ENCODE measurements around the gene ADAM10.

The ADAM10 gene

DNA sequence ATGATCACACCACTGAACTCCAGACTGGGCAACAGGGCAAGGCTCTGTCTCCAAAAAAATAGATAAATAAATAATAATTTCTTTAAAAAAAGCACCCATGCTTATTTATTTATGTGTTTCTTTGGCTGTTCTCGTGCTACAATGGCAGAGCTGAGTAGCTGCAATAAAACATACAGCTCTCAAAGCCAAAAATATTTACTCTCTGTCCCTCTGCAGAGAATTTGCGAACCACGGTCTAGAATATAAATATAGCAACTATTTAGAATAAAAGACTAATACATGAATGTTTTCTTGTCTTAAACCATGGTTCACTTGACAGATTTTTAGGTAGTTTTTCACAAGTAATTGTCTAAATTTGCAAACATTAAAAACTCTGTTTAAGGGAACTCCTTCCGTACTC is 72.7 kb downstream of the ADAM10 start:
- peaks cover 19% of the 10 kb centered on the region for H3K36me3 ChIP-seq
- no peaks in the 10 kb centered on the region for H3K27me3 ChIP-seq
- H3K4me1 ChIP-seq (ENCODE audit: control insufficient read depth in 1 of 2, insufficient read depth in 1 of 2, low read depth in 1 of 2, low read length in 1 of 2), result peaks cover 0 to 5% of the 10 kb centered on the region in 2 experiments
- TF ChIP-seq, protein P1, sequence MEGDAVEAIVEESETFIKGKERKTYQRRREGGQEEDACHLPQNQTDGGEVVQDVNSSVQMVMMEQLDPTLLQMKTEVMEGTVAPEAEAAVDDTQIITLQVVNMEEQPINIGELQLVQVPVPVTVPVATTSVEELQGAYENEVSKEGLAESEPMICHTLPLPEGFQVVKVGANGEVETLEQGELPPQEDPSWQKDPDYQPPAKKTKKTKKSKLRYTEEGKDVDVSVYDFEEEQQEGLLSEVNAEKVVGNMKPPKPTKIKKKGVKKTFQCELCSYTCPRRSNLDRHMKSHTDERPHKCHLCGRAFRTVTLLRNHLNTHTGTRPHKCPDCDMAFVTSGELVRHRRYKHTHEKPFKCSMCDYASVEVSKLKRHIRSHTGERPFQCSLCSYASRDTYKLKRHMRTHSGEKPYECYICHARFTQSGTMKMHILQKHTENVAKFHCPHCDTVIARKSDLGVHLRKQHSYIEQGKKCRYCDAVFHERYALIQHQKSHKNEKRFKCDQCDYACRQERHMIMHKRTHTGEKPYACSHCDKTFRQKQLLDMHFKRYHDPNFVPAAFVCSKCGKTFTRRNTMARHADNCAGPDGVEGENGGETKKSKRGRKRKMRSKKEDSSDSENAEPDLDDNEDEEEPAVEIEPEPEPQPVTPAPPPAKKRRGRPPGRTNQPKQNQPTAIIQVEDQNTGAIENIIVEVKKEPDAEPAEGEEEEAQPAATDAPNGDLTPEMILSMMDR (IDR thresholded peaks at IDR 0.05), result no peak
- H3K27ac ChIP-seq, result no peak overlapping the region
- H3K9me3 ChIP-seq, result no peaks in the 10 kb centered on the region
- H3K4me3 ChIP-seq (ENCODE audit: low read depth in 1 of 2, low read length in 1 of 2), result no peak overlapping the region

DNA sequence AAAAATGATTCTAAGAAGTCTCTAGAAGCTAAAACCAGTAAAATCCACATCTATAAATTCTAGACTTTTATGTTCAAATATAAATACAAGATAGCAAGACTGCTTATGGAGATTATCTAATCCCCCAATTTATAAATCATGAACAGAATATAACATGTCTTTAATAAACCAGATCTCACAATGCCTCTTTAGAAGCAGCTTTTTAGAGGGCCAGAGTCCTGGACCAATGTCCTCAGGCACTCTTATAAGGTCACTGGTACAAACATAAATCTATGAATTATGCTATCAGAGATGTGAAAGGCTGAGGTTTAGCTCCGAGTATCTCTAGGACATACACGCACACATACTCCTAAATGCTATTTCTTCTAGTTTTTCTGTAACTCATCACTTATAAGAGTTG is 78.3 kb downstream of the ADAM10 start:
- Histone ChIP-seq H3K27ac (no peak overlapping the region), H3K4me1 (ENCODE audit: control insufficient read depth in 1 of 2, insufficient read depth in 1 of 2, low read depth in 1 of 2, low read length in 1 of 2) (peaks cover 0 to 5% of the 10 kb centered on the region in 2 experiments), H3K4me3 (ENCODE audit: low read depth in 1 of 2, low read length in 1 of 2) (no peak overlapping the region), H3K36me3 (peaks cover 12% of the 10 kb centered on the region), H3K9me3 (no peaks in the 10 kb centered on the region), H3K27me3 (no peaks in the 10 kb centered on the region)
- TF ChIP-seq, protein P1 (IDR thresholded peaks at IDR 0.05), result no peak

DNA sequence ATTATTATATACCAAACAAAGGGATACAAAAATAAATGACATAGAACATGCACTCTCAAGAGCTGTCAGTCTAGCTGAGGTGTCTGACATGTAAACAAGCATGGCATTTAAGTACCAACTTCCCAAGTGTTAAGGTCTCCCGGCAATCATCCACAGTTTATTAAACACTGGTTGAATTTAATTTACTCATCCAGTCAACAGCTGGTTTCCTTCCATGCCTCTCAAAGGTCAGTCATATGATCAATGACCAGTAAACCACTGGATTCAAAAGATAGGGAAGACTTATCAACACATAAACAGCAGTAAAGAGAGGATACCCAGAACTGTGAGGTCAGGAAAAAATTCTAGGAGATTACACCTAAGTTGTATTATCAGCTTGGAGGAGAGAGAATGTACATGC is 80.4 kb downstream of the ADAM10 start:
- H3K4me1 ChIP-seq (ENCODE audit: control insufficient read depth in 1 of 2, insufficient read depth in 1 of 2, low read depth in 1 of 2, low read length in 1 of 2), result peaks cover 0 to 5% of the 10 kb centered on the region in 2 experiments
- no peak overlapping the region for H3K4me3 ChIP-seq (ENCODE audit: low read depth in 1 of 2, low read length in 1 of 2)
- TF ChIP-seq, protein P1 (IDR thresholded peaks at IDR 0.05), result no peak
- no peak overlapping the region for H3K27ac ChIP-seq
- H3K27me3 ChIP-seq, result no peaks in the 10 kb centered on the region
- no peaks in the 10 kb centered on the region for H3K9me3 ChIP-seq
- H3K36me3 ChIP-seq, result peaks cover 12% of the 10 kb centered on the region

DNA sequence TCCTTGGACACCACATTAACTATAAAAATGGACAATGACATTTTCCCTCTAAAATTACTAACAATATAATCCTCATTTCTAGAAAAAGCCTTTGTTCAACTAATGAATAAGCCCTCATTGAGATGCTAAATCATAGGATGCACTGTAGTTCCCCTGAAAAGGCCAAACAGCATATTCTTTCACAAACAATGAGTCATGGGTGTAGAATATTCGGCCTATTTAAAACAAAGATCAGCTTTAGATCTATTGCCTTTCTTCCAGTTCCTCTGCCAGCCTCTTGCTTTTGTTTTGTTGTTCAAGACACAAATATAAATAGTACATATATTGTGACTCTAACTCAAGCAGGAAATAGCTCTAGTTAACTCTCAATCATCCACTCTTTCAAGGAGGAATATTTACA is 82.5 kb downstream of the ADAM10 start:
- Histone ChIP-seq H3K9me3 (no peaks in the 10 kb centered on the region), H3K27me3 (no peaks in the 10 kb centered on the region), H3K4me1 (ENCODE audit: control insufficient read depth in 1 of 2, insufficient read depth in 1 of 2, low read depth in 1 of 2, low read length in 1 of 2) (peaks cover 0 to 5% of the 10 kb centered on the region in 2 experiments), H3K36me3 (peaks cover 32% of the 10 kb centered on the region), H3K4me3 (ENCODE audit: low read depth in 1 of 2, low read length in 1 of 2) (no peak overlapping the region), H3K27ac (no peak overlapping the region)
- TF ChIP-seq, protein P1 (IDR thresholded peaks at IDR 0.05), result no peak

DNA sequence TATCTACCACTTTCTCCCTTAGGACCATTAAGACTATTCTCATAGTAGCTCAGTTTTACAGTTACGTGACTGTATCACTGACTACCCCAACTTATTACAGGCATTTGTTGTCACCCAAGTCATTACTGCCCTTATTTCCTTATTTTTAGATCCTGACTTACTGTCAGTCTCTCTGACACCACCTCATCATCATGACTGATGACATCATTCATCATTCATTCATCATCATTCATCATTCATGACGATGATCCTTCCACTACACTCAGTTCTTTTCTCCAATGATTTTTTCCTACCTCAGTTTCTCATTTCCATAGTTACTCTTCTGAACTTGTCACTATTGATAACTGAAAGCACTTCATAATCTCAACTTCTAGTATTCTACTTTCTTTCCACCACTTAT is 83.8 kb downstream of the ADAM10 start:
- H3K4me3 ChIP-seq (ENCODE audit: low read depth in 1 of 2, low read length in 1 of 2), result no peak overlapping the region
- peaks cover 0 to 5% of the 10 kb centered on the region in 2 experiments for H3K4me1 ChIP-seq (ENCODE audit: control insufficient read depth in 1 of 2, insufficient read depth in 1 of 2, low read depth in 1 of 2, low read length in 1 of 2)
- H3K27me3 ChIP-seq, result no peaks in the 10 kb centered on the region
- no peak overlapping the region for H3K27ac ChIP-seq
- H3K9me3 ChIP-seq, result no peaks in the 10 kb centered on the region
- peaks cover 36% of the 10 kb centered on the region for H3K36me3 ChIP-seq
- TF ChIP-seq, protein P1 (IDR thresholded peaks at IDR 0.05), result no peak

DNA sequence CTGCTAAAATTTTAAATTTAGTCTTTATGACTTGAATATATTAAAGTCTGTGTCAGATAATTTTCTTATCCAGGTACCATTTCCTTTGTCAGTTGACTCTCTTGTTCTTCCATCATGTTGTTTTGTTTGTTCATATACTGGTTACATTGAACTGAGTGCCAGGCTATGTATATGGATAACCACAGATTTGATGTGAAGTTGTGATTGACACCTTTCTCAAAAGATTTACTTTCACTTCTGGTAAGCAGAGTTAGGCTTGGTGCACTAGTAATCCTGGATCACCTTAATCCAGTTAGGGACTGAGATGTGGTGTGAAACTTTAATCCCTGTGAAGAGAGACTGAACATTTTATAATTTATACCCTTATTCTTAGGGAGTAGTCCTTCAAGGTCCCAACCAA is 99.4 kb downstream of the ADAM10 start:
- H3K9me3 ChIP-seq, result no peaks in the 10 kb centered on the region
- no peaks in the 10 kb centered on the region for H3K4me1 ChIP-seq (ENCODE audit: control insufficient read depth in 1 of 2, insufficient read depth in 1 of 2, low read depth in 1 of 2, low read length in 1 of 2)
- TF ChIP-seq, protein P1 (IDR thresholded peaks at IDR 0.05), result no peak
- no peaks in the 10 kb centered on the region for H3K27me3 ChIP-seq
- H3K27ac ChIP-seq, result no peak overlapping the region
- no peak overlapping the region for H3K4me3 ChIP-seq (ENCODE audit: low read depth in 1 of 2, low read length in 1 of 2)
- H3K36me3 ChIP-seq, result peaks cover 20% of the 10 kb centered on the region

Measured in neutrophil (primary cell).